IMR-90 (cell line): ENCODE measurements around the gene LUC7L3. TPM values are rescaled to one million over a fixed set of nuclear protein-coding genes. Genes with fewer than 3 reads are reported as not detected.

Experiments
- ATAC-seq: fragments of 200-7000 bp; cut with Tn5 transposase; 2 replicates; pipeline ENCODE4 v1.9.1; 2020; ENCODE audit warnings: low read depth, mild to moderate bottlenecking, moderate library complexity
- BruUV-seq: library from RNA; stranded (reverse); fragments of 400-500 nt; replicated peaks from 2 replicates; lab custom pipeline; 2021; lab: Mats Ljungman, UMichigan
- CTCF ChIA-PET: fragments of 300-600 bp; formaldehyde crosslinking; extraction: SDS; loops from one replicate; lab custom pipeline; 2021; ENCODE audit warnings: antibody characterized with exemption; lab: Yijun Ruan, JAX
- POLR2A ChIA-PET: fragments of 300-600 bp; sonication (Branson Sonifier 250); formaldehyde crosslinking; loops from one replicate; lab custom pipeline; 2022; ENCODE audit warnings: antibody characterized with exemption; ENCODE audit not compliant: unreplicated experiment; lab: Charles Lee
- DNase-seq: peaks from one replicate; pipeline ENCODE4 v3.0.0; 2013
- H2AFZ ChIP-seq: replicated peaks from 2 replicates; pipeline ENCODE3; 2013; ENCODE audit warnings: low read length, mild to moderate bottlenecking; ENCODE audit not compliant: poor library complexity
- H2AK5ac ChIP-seq: 2 replicates; pipeline ENCODE4 v1.6.1; 2013; ENCODE audit warnings: low read depth, low read length, inconsistent platforms
- H2AK9ac ChIP-seq: replicated peaks from 2 replicates; pipeline ENCODE3; 2013; ENCODE audit warnings: mild to moderate bottlenecking, low read depth, low read length, moderate library complexity; ENCODE audit not compliant: poor library complexity
- H2BK120ac ChIP-seq: 2 replicates; pipeline ENCODE4 v1.6.1; 2013; ENCODE audit warnings: low read depth, low read length, inconsistent platforms
- H2BK15ac ChIP-seq: 3 replicates; pipeline ENCODE4 v1.6.1; 2013; ENCODE audit warnings: low read depth, low read length, inconsistent platforms
- H2BK20ac ChIP-seq: 2 replicates; pipeline ENCODE4 v1.6.1; 2013; ENCODE audit warnings: low read depth, mild to moderate bottlenecking, inconsistent platforms, low read length, moderate library complexity
- H2BK5ac ChIP-seq: 2 replicates; pipeline ENCODE4 v1.6.1; 2013; ENCODE audit warnings: mild to moderate bottlenecking, low read depth, low read length, inconsistent platforms; ENCODE audit not compliant: poor library complexity, severe bottlenecking
- H3K14ac ChIP-seq: replicated peaks from 2 replicates; pipeline ENCODE4 v1.6.1; 2013; ENCODE audit warnings: low read depth, low read length, inconsistent platforms
- H3K18ac ChIP-seq: 2 replicates; pipeline ENCODE4 v1.6.1; 2013; ENCODE audit warnings: low read depth, low read length, control low read depth
- H3K23ac ChIP-seq: 2 replicates; pipeline ENCODE4 v1.6.1; 2013; ENCODE audit warnings: low read depth, low read length, inconsistent platforms
- H3K27ac ChIP-seq: 2 replicates; pipeline ENCODE4 v1.5.1; 2013; ENCODE audit warnings: mild to moderate bottlenecking, control low read depth, low read length; ENCODE audit not compliant: insufficient read depth
- H3K27me3 ChIP-seq: 2 replicates; pipeline ENCODE4 v1.6.1; 2013; ENCODE audit warnings: low read length; ENCODE audit not compliant: control insufficient read depth, insufficient read depth
- H3K36me3 ChIP-seq: 2 replicates; pipeline ENCODE4 v1.6.1; 2013; ENCODE audit warnings: low read length, mixed read lengths; ENCODE audit not compliant: control insufficient read depth, insufficient read depth
- H3K4ac ChIP-seq: 2 replicates; pipeline ENCODE4 v1.6.1; 2013; ENCODE audit warnings: low read depth, low read length, inconsistent platforms
- H3K4me1 ChIP-seq: 2 replicates; pipeline ENCODE4 v1.6.1; 2013; ENCODE audit warnings: low read length, mixed read lengths; ENCODE audit not compliant: control insufficient read depth, insufficient read depth
- H3K4me2 ChIP-seq: 2 replicates; pipeline ENCODE4 v1.6.1; 2013; ENCODE audit warnings: low read depth, mild to moderate bottlenecking, control low read depth, low read length, moderate library complexity
- H3K4me3 ChIP-seq: 2 replicates; pipeline ENCODE4 v1.5.1; 2013; ENCODE audit warnings: low read depth, mild to moderate bottlenecking, control low read depth, low read length, moderate library complexity; ENCODE audit not compliant: insufficient read depth
- H3K56ac ChIP-seq: 2 replicates; pipeline ENCODE4 v1.6.1; 2013; ENCODE audit warnings: low read length, inconsistent platforms; ENCODE audit not compliant: insufficient read depth; ENCODE audit errors: extremely low read depth
- H3K79me1 ChIP-seq, 2 experiments: 2 replicates each; pipeline ENCODE4 v1.6.1; 2013; ENCODE audit warnings: low read length in 2 of 2, inconsistent platforms in 1 of 2, low read depth in 1 of 2
- H3K9ac ChIP-seq: 2 replicates; pipeline ENCODE4 v1.6.1; 2013; ENCODE audit warnings: low read depth, low read length, control low read depth
- H3K9me1 ChIP-seq: 2 replicates; pipeline ENCODE4 v1.6.1; 2013; ENCODE audit warnings: low read length, inconsistent platforms; ENCODE audit not compliant: insufficient read depth
- H3K9me3 ChIP-seq: 2 replicates; pipeline ENCODE4 v1.6.1; 2013; ENCODE audit warnings: low read length; ENCODE audit not compliant: control insufficient read depth, insufficient read depth
- H4K20me1 ChIP-seq: 2 replicates; pipeline ENCODE4 v1.6.1; 2013; ENCODE audit warnings: low read length, inconsistent platforms; ENCODE audit not compliant: insufficient read depth
- H4K5ac ChIP-seq: 2 replicates; pipeline ENCODE4 v1.6.1; 2013; ENCODE audit warnings: mild to moderate bottlenecking, low read depth, low read length, control low read depth
- H4K8ac ChIP-seq, 2 experiments: 2 replicates each; pipeline ENCODE4 v1.6.1; 2013; ENCODE audit warnings: low read depth in 2 of 2, low read length in 2 of 2, control low read depth in 1 of 2, inconsistent platforms in 1 of 2
- H4K91ac ChIP-seq: 2 replicates; pipeline ENCODE4 v1.6.1; 2013; ENCODE audit warnings: low read depth, low read length, inconsistent platforms; ENCODE audit not compliant: insufficient read depth
- BHLHE40 ChIP-seq: fragments of 150-350 bp; IDR thresholded peaks from 2 replicates; pipeline ENCODE4 v1.6.1; 2016; ENCODE audit warnings: mild to moderate bottlenecking, low read depth, low read length
- CEBPB ChIP-seq: IDR thresholded peaks from 2 replicates; pipeline ENCODE4 v1.6.1; 2012; ENCODE audit warnings: low read depth, low read length, improper control_type of control experiment
- CHD1 ChIP-seq: IDR thresholded peaks from 2 replicates; pipeline ENCODE4 v1.6.1; 2012; ENCODE audit warnings: low read depth, low read length, improper control_type of control experiment
- CTCF ChIP-seq: conservative IDR thresholded peaks from 2 replicates; pipeline ENCODE4 v1.5.1; 2012; ENCODE audit warnings: mild to moderate bottlenecking, low read depth, low read length, improper control_type of control experiment
- FOS ChIP-seq: fragments of 150-350 bp; IDR thresholded peaks from 2 replicates; pipeline ENCODE4 v1.6.1; 2016; ENCODE audit warnings: low read depth, low read length
- MAFK ChIP-seq: IDR thresholded peaks from 2 replicates; pipeline ENCODE4 v1.6.1; 2012; ENCODE audit warnings: low read depth, low read length, improper control_type of control experiment
- MAZ ChIP-seq: IDR thresholded peaks from 2 replicates; pipeline ENCODE4 v1.6.1; 2012; ENCODE audit warnings: low read depth, mild to moderate bottlenecking, low read length, improper control_type of control experiment, moderate library complexity, borderline replicate concordance
- NFE2L2 ChIP-seq: fragments of 150-350 bp; IDR thresholded peaks from 2 replicates; pipeline ENCODE4 v1.6.1; 2016; ENCODE audit warnings: low read depth, mild to moderate bottlenecking, low read length
- POLR2A ChIP-seq: IDR thresholded peaks from 2 replicates; pipeline ENCODE4 v1.6.1; 2012; ENCODE audit warnings: mild to moderate bottlenecking, low read depth, low read length
- RAD21 ChIP-seq: IDR thresholded peaks from 2 replicates; pipeline ENCODE4 v1.6.1; 2012; ENCODE audit warnings: low read length, improper control_type of control experiment
- RCOR1 ChIP-seq: IDR thresholded peaks from 2 replicates; pipeline ENCODE4 v1.6.1; 2012; ENCODE audit warnings: mild to moderate bottlenecking, low read length, improper control_type of control experiment; ENCODE audit not compliant: insufficient replicate concordance
- RFX5 ChIP-seq: IDR thresholded peaks from 2 replicates; pipeline ENCODE4 v1.8.0; 2012; ENCODE audit warnings: low read depth, mild to moderate bottlenecking, low read length, moderate library complexity
- SMC3 ChIP-seq: fragments of 150-350 bp; IDR thresholded peaks from 2 replicates; pipeline ENCODE4 v1.6.1; 2016; ENCODE audit warnings: low read depth, mild to moderate bottlenecking, antibody characterized with exemption, low read length, moderate library complexity
- WGBS, 2 experiments: methylation state at CpG; one replicate each; pipeline versions ENCODE4 v1.1.5 to v1.1.7; 2013; ENCODE audit warnings: missing lambda C conversion rate in 2 of 2; ENCODE audit not compliant: insufficient read length in 1 of 2; ENCODE audit errors: extremely low coverage in 2 of 2; 5-methylcytosine and 5-hydroxymethylcytosine counted together
- dilution Hi-C: fragments of 300-500 bp; cut with HindIII; formaldehyde crosslinking; loops from one replicate; pipeline ENCODE4 v1.14.3; 2018; ENCODE audit warnings: low sequenced_read_pairs; ENCODE audit not compliant: unreplicated experiment
- in situ Hi-C: fragments of 300-500 bp; cut with MboI; formaldehyde crosslinking; loops from 3 replicates; pipeline ENCODE4 v1.14.3; 2019; ENCODE audit warnings: low sequenced_read_pairs, inconsistent platforms, mixed read lengths
- intact Hi-C: fragments of 100-400 bp; cut with micrococcal nuclease; formaldehyde crosslinking; loops from 2 replicates; pipeline ENCODE4 v1.10.0; 2022
- polyA plus RNA-seq, 3 experiments: library from polyadenylated mRNA; depleted of rRNA; stranded (reverse); fragments of >200 nt; gene quantifications; 2 replicates each; pipeline ENCODE4 v1.2.3, GENCODE V29; 2012; ENCODE audit warnings: low replicate concordance in 1 of 3
- total RNA-seq: library from RNA; depleted of rRNA; stranded (reverse); fragments of >200 nt; gene quantifications from 2 replicates; pipeline ENCODE4 v1.2.3, GENCODE V29; 2012
- TF ChIP-seq, protein P1 (sequence below): fragments of 150-350 bp; IDR thresholded peaks from 2 replicates; pipeline ENCODE4 v1.6.1; 2017; ENCODE audit warnings: mild to moderate bottlenecking, antibody characterized with exemption, low read length, low read depth

The LUC7L3 gene
- total and polyA plus RNA-seq, 2 of the 4 experiments (the other 2 are of a cell fraction): 17.7 to 44.7 TPM

GRCh38 chr17:50802609-50803571, 83.5 kb downstream of the LUC7L3 start:
- H3K27ac ChIP-seq: no peak overlapping the region
- H3K56ac ChIP-seq: no peak overlapping the region; the same call in 1 of the 2 replicates
- no CpG with 5 or more reads among the region's 12 CpGs for WGBS, 2 experiments
- no peak overlapping the region for H4K8ac ChIP-seq
- H3K18ac ChIP-seq: no peak overlapping the region
- POLR2A ChIA-PET: no interaction called here
- H2BK20ac ChIP-seq: no peak overlapping the region
- no peaks in the 10 kb centered on the region for H4K20me1 ChIP-seq
- no peaks in the 10 kb centered on the region for H3K36me3 ChIP-seq
- no peak overlapping the region; the same call in 1 of the 2 replicates for H3K23ac ChIP-seq
- dilution Hi-C loops (no loop called here), in situ Hi-C loops (no loop called here), intact Hi-C loops (no loop called here)
- no peaks in the 10 kb centered on the region for H3K79me1 ChIP-seq
- H3K4me3 ChIP-seq: no peak overlapping the region
- H4K91ac ChIP-seq: no peak overlapping the region
- DNase-seq (no peak), ATAC-seq (no peak)
- no peak overlapping the region for H4K5ac ChIP-seq
- no peaks in the 10 kb centered on the region for H3K9me3 ChIP-seq
- H2AK5ac ChIP-seq: no peak overlapping the region
- no peak overlapping the region for H3K4me2 ChIP-seq
- H2BK15ac ChIP-seq: no peak overlapping the region
- no peaks in the 10 kb centered on the region for H3K4me1 ChIP-seq
- H2AFZ ChIP-seq: no peak overlapping the region
- peaks cover 9% of the 10 kb centered on the region for H3K27me3 ChIP-seq
- no peak overlapping the region for H2AK9ac ChIP-seq
- no peak overlapping the region for H3K14ac ChIP-seq
- no peak overlapping the region for H2BK5ac ChIP-seq
- H2BK120ac ChIP-seq: no peak overlapping the region
- BruUV-seq: no TSS peak
- H3K9me1 ChIP-seq: 0 out of 2 replicates have a peak, but pooled peaks cover 4% of the 10 kb centered on the region
- no peak overlapping the region for H3K9ac ChIP-seq
- CTCF ChIA-PET: interaction anchor here (0.5 to 1.3 kb wide), 2 partner anchors 13 to 91 kb away, joined by 4 read pairs; no protein-coding TSS in a partner anchor
- no peak overlapping the region for H3K4ac ChIP-seq
- TF ChIP-seq FOS: no peak
- TF ChIP-seq, protein P1, sequence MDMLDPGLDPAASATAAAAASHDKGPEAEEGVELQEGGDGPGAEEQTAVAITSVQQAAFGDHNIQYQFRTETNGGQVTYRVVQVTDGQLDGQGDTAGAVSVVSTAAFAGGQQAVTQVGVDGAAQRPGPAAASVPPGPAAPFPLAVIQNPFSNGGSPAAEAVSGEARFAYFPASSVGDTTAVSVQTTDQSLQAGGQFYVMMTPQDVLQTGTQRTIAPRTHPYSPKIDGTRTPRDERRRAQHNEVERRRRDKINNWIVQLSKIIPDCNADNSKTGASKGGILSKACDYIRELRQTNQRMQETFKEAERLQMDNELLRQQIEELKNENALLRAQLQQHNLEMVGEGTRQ: no peak
- no peak for TF ChIP-seq NFE2L2
- no peak for TF ChIP-seq CTCF
- TF ChIP-seq SMC3: no peak
- no peak for TF ChIP-seq BHLHE40
- TF ChIP-seq CHD1: no peak
- no peak for TF ChIP-seq RFX5
- TF ChIP-seq RCOR1: no peak
- TF ChIP-seq RAD21: no peak
- TF ChIP-seq MAFK: no peak
- TF ChIP-seq MAZ: no peak
- no peak for TF ChIP-seq CEBPB
- no peak for TF ChIP-seq POLR2A
